NCI-H2029 (cell line): ENCODE measurements around the gene FSTL1.
"Not testable (repeated sequence)": the region's sequence is repeated elsewhere in the genome, so short reads cannot be mapped to it uniquely, and the experiment has no call there.

Experiments used
- DNase-seq: peaks from one replicate; lab custom pipeline; 2025; lab: John Stamatoyannopoulos, UW

The FSTL1 gene

GRCh38 chr3:120418446-120418845 is 32.3 kb downstream of the FSTL1 start:
- DNase-seq = no peak

GRCh38 chr3:120417272-120417911 is 33.4 kb downstream of the FSTL1 start:
- DNase-seq = peak; percentile 88

GRCh38 chr3:120416868-120417267 is 33.9 kb downstream of the FSTL1 start:
- DNase-seq = no peak

- DNase-seq = no peak
Measured at GRCh38 chr3:120415756-120416155, 35.0 kb downstream of the FSTL1 start.

- no peak for DNase-seq
Measured at GRCh38 chr3:120410541-120410940, 40.3 kb downstream of the FSTL1 start.

GRCh38 chr3:120410116-120410515 is 40.7 kb downstream of the FSTL1 start:
- no peak for DNase-seq

GRCh38 chr3:120407508-120408287 is 43.1 kb downstream of the FSTL1 start:
- no peak for DNase-seq

GRCh38 chr3:120404876-120405275 is 45.9 kb downstream of the FSTL1 start:
- DNase-seq = no peak

GRCh38 chr3:120402257-120402656 is 48.5 kb downstream of the FSTL1 start:
- DNase-seq = no peak

- no peak for DNase-seq
Measured at GRCh38 chr3:120399372-120399771, 51.4 kb downstream of the FSTL1 start.

- DNase-seq = no peak
Measured at GRCh38 chr3:120396469-120396868, 54.3 kb downstream of the FSTL1 start.

GRCh38 chr3:120394347-120394746 is 56.4 kb downstream of the FSTL1 start:
- no peak for DNase-seq

GRCh38 chr3:120393761-120394160 is 57.0 kb downstream of the FSTL1 start:
- no peak for DNase-seq

- DNase-seq = peak; percentile 10
Measured at GRCh38 chr3:120393243-120393642, 57.5 kb downstream of the FSTL1 start.

GRCh38 chr3:120382941-120383447 is 67.8 kb downstream of the FSTL1 start:
- DNase-seq = no peak

- DNase-seq = no peak
Measured at GRCh38 chr3:120381503-120381902, 69.3 kb downstream of the FSTL1 start.

- DNase-seq = not testable (repeated sequence)
Measured at GRCh38 chr3:120377948-120378347, 72.8 kb downstream of the FSTL1 start.

GRCh38 chr3:120370463-120370862 is 80.3 kb downstream of the FSTL1 start:
- no peak for DNase-seq

- DNase-seq = no peak
Measured at GRCh38 chr3:120369037-120369467, 81.7 kb downstream of the FSTL1 start.

GRCh38 chr3:120368172-120368571 is 82.6 kb downstream of the FSTL1 start:
- DNase-seq = no peak

GRCh38 chr3:120364821-120365220 is 86.0 kb downstream of the FSTL1 start:
- no peak for DNase-seq

GRCh38 chr3:120364101-120364500 is 86.7 kb downstream of the FSTL1 start:
- no peak for DNase-seq

GRCh38 chr3:120357807-120358206 is 93.0 kb downstream of the FSTL1 start:
- no peak for DNase-seq
